ENCODE data around the gene TOM1.

TOM1 gene

GRCh38 chr22:35307892-35308291, 8.2 kb downstream of the TOM1 start:
- DNase-seq = no peak

- DNase-seq = no peak
Observed at GRCh38 chr22:35308480-35309021, 8.9 kb downstream of the TOM1 start.

GRCh38 chr22:35310556-35311550, 11.2 kb downstream of the TOM1 start:
- no peak for DNase-seq

- no peak for DNase-seq
Observed at GRCh38 chr22:35311551-35311999, 11.9 kb downstream of the TOM1 start.

GRCh38 chr22:35312198-35313059, 12.7 kb downstream of the TOM1 start:
- DNase-seq = no peak

GRCh38 chr22:35313311-35314121, 13.8 kb downstream of the TOM1 start:
- no peak for DNase-seq

- DNase-seq = no peak
Observed at GRCh38 chr22:35314161-35314942, 14.7 kb downstream of the TOM1 start.

GRCh38 chr22:35315141-35315854, 15.6 kb downstream of the TOM1 start:
- DNase-seq = no peak

- DNase-seq = no peak
Observed at GRCh38 chr22:35315855-35316745, 16.4 kb downstream of the TOM1 start.

- no peak for DNase-seq
Observed at GRCh38 chr22:35316751-35317150, 17.1 kb downstream of the TOM1 start.

GRCh38 chr22:35317680-35318290, 18.1 kb downstream of the TOM1 start:
- DNase-seq = no peak

- no peak for DNase-seq
Observed at GRCh38 chr22:35318346-35319215, 18.9 kb downstream of the TOM1 start.

- no peak for DNase-seq
Observed at GRCh38 chr22:35319244-35319985, 19.7 kb downstream of the TOM1 start.

- no peak for DNase-seq
Observed at GRCh38 chr22:35322126-35322525, 22.4 kb downstream of the TOM1 start.

GRCh38 chr22:35322893-35323292, 23.2 kb downstream of the TOM1 start:
- DNase-seq = no peak

- no peak for DNase-seq
Observed at GRCh38 chr22:35323305-35323704, 23.6 kb downstream of the TOM1 start.

GRCh38 chr22:35324067-35324466, 24.4 kb downstream of the TOM1 start:
- no peak for DNase-seq

GRCh38 chr22:35324762-35325161, 25.1 kb downstream of the TOM1 start:
- no peak for DNase-seq

Data from activated gamma-delta T cell treated with Interleukin-2 at 50 U/mL for 16 hours (primary cell).